ENCODE data around the gene FCMR. TPM values are rescaled to one million over a fixed set of nuclear protein-coding genes. Genes with fewer than 3 reads are reported as not detected.

FCMR gene
- polyA plus RNA-seq, 1 experiment = 1.1 TPM

GRCh38 chr1:206909161-206909882 lies 12.4 kb downstream of the FCMR start:
- CTCF ChIA-PET = interaction anchor here (0.6 to 4.9 kb wide), 21 partner anchors 9 to 296 kb away, joined by 3 to 50 read pairs (median 5); partner anchors contain the start of gene IL20
- POLR2A ChIA-PET = interaction anchor here (1.1 kb wide), 1 partner anchor 63 kb away, joined by 4 read pairs; no protein-coding TSS in a partner anchor
- peak overlapping the region; percentile 58 for H3K4me3 ChIP-seq (ENCODE audit: low read depth, low read length)
- TF ChIP-seq CTCF (IDR thresholded peaks at IDR 0.05; ENCODE audit: low read depth, low read length) = no peak
- no peak overlapping the region for H3K27ac ChIP-seq (ENCODE audit: low read depth, low read length)
- H3K27me3 ChIP-seq (ENCODE audit: control insufficient read depth, insufficient read depth, low read length) = peaks cover 6% of the 10 kb centered on the region
- peaks cover 8% of the 10 kb centered on the region; the same call in 1 of the 2 replicates for H3K9me3 ChIP-seq (ENCODE audit: control insufficient read depth, insufficient read depth, low read length)
- no peak for DNase-seq (ENCODE audit: low read depth, low spot score)

- H3K27me3 ChIP-seq (ENCODE audit: control insufficient read depth, insufficient read depth, low read length) = no peaks in the 10 kb centered on the region
- ChIA-PET POLR2A (interaction anchor here (1.0 kb wide), 1 partner anchor 12 kb away, joined by 5 read pairs; no protein-coding TSS in a partner anchor), CTCF (interaction anchor here (0.6 to 4.9 kb wide), 11 partner anchors 20 to 277 kb away, joined by 3 to 50 read pairs (median 7); partner anchors contain the start of gene IL20)
- DNase-seq (ENCODE audit: low read depth, low spot score) = no peak
- TF ChIP-seq CTCF (IDR thresholded peaks at IDR 0.05; ENCODE audit: low read depth, low read length) = no peak
- no peak overlapping the region for H3K27ac ChIP-seq (ENCODE audit: low read depth, low read length)
- H3K9me3 ChIP-seq (ENCODE audit: control insufficient read depth, insufficient read depth, low read length) = peaks cover 8% of the 10 kb centered on the region; the same call in 1 of the 2 replicates
- no peak overlapping the region for H3K4me3 ChIP-seq (ENCODE audit: low read depth, low read length)
Observed at GRCh38 chr1:206908038-206908437, 13.7 kb downstream of the FCMR start.

- peak; percentile 19 for TF ChIP-seq CTCF (IDR thresholded peaks at IDR 0.05; ENCODE audit: low read depth, low read length)
- Histone ChIP-seq H3K4me3 (ENCODE audit: low read depth, low read length) (no peak overlapping the region), H3K9me3 (ENCODE audit: control insufficient read depth, insufficient read depth, low read length) (peaks cover 8% of the 10 kb centered on the region; the same call in 1 of the 2 replicates), H3K27me3 (ENCODE audit: control insufficient read depth, insufficient read depth, low read length) (no peaks in the 10 kb centered on the region), H3K27ac (ENCODE audit: low read depth, low read length) (no peak overlapping the region)
- POLR2A ChIA-PET = interaction anchor here (0.6 to 1.0 kb wide), 2 partner anchors 12 to 37 kb away, joined by 5 read pairs; no protein-coding TSS in a partner anchor
- DNase-seq (ENCODE audit: low read depth, low spot score) = no peak
- CTCF ChIA-PET = interaction anchor here (0.8 to 4.9 kb wide), 8 partner anchors 42 to 274 kb away, joined by 4 to 50 read pairs (median 8); partner anchors contain the start of gene IL20
Observed at GRCh38 chr1:206907304-206907991, 14.3 kb downstream of the FCMR start.

GRCh38 chr1:206905295-206906164 lies 16.2 kb downstream of the FCMR start:
- POLR2A ChIA-PET = no interaction called here
- Histone ChIP-seq H3K4me3 (ENCODE audit: low read depth, low read length) (no peak overlapping the region), H3K9me3 (ENCODE audit: control insufficient read depth, insufficient read depth, low read length) (peaks cover 8% of the 10 kb centered on the region; the same call in 1 of the 2 replicates), H3K27ac (ENCODE audit: low read depth, low read length) (peak overlapping the region; percentile 68), H3K27me3 (ENCODE audit: control insufficient read depth, insufficient read depth, low read length) (no peaks in the 10 kb centered on the region)
- CTCF ChIA-PET = interaction anchor here (0.8 to 4.9 kb wide), 7 partner anchors 27 to 275 kb away, joined by 3 to 50 read pairs (median 4); partner anchors contain the start of gene IL20
- DNase-seq (ENCODE audit: low read depth, low spot score) = peak; percentile 77
- TF ChIP-seq CTCF (IDR thresholded peaks at IDR 0.05; ENCODE audit: low read depth, low read length) = no peak

All from AG04450 (cell line).